T follicular helper cell (primary cell): Measurements from ENCODE around the gene MT1F.
A peak's percentile ranks its signal among the peaks of the same experiment; 100 is the strongest.
"Not testable (repeated sequence)": the region's sequence is repeated elsewhere in the genome, so short reads cannot be mapped to it uniquely, and the experiment has no call there.

Experiments
- DNase-seq: peaks from one replicate; pipeline ENCODE4 v3.0.0-alpha.2; 2020; ENCODE audit warnings: low read depth
- total RNA-seq, 2 experiments: gene quantifications; one replicate each; lab custom pipeline; 2026; lab: John Stamatoyannopoulos, UW

MT1F gene
- 0.87 to 1.7 reads per million in 2 experiments for total RNA-seq

DNA sequence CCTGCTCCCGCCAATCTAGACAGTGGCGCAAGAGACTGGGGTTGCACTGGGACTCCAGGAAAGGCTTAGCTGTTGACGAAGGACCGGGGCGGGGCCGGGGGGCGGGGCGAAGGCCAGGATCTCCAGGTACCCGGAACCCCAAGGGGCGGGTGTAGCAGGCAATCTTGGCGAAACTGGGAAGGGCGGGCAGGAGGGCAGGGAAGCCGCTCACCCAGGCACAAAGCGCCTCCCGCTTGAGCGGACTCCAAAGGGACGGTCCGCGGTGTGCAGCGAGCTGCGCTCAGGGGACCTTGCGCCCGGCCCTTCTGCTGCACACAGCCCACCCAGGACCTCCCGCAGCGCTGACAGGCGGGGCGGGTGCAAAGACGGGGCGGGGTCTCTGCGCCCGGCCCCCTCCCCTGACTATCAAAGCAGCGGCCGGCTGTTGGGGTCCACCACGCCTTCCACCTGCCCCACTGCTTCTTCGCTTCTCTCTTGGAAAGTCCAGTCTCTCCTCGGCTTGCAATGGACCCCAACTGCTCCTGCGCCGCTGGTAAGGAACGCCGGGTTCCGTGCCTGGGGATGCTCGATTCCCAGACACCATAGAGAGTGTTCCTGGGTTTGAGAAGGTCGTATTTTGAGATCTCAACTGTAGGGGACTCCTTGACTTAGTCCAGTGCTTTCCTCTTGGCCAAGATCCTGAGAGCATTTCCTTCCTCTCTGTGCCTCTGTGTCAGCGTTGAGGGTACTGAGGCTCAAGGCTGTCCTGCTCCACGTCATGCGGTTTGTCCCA is at the start of gene MT1F:
MT1F (plus strand) TSS at position 405 of the 772 bp plus-strand sequence; CDS start at position 505, 100 bp downstream.
- DNase-seq = peak; percentile 59

DNA sequence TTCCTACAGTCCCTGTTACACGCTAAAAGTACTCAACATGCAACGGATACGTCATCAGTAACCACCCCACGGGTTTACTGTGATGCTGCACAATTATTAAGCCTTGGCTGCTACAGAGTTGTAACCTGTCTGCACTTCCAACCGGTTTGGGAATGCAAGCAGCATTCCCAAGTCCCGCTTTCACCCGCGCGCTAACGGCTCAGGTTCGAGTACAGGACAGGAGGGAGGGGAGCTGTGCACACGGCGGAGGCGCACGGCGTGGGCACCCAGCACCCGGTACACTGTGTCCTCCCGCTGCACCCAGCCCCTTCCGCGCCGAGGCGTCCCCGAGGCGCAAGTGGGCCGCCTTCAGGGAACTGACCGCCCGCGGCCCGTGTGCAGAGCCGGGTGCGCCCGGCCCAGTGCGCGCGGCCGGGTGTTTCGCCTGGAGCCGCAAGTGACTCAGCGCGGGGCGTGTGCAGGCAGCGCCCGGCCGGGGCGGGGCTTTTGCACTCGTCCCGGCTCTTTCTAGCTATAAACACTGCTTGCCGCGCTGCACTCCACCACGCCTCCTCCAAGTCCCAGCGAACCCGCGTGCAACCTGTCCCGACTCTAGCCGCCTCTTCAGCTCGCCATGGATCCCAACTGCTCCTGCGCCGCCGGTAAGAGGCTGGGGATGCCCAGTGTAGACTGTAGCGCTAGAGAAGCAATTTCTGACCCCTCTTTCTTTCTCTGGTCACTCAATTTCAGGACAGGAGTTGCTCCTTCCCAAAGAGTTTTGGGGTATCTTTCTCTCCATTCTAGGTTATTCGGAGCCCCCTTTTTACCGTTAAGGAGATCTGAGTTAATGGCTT is 49.5 kb upstream of the MT1F start, which contains the start of gene MT2A:
MT2A (plus strand) TSS at position 542 of the 833 bp plus-strand sequence; CDS start at position 614, 72 bp downstream.
- peak; percentile 78 for DNase-seq

- DNase-seq = no peak
Measured at GRCh38 chr16:56608876-56609462, 48.8 kb upstream of the MT1F start.

- DNase-seq = peak; percentile 68
Measured at GRCh38 chr16:56609463-56609921, 48.3 kb upstream of the MT1F start.

DNA sequence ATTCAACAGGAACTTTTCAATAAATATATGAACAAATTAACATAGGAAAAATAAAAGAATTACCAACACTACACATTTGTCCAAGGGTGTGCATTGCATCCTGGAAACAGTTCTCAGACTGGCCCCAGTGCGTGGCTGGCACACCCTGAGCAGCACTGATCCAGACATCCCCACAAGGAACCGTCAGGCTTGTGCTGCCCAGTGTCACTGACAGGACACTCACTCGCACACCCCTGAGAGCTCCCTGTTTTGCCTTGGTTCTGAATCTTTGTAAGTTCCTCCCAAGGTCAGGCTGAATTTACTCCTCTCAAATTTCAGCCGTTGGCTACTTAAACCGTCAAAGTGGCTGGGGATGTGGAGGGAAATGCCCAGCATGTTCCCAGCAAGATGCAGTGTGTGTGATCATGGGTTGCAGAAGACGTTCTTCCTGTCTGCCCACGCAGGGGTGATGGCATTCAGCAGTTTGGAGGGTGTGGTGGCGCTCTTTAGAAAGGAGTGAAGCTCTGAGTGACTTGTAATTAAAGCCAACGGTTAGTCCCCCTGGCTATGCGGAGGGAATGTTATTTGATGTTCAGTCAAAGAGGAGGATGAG is 47.6 kb upstream of the MT1F start:
- DNase-seq = peak; percentile 52

DNA sequence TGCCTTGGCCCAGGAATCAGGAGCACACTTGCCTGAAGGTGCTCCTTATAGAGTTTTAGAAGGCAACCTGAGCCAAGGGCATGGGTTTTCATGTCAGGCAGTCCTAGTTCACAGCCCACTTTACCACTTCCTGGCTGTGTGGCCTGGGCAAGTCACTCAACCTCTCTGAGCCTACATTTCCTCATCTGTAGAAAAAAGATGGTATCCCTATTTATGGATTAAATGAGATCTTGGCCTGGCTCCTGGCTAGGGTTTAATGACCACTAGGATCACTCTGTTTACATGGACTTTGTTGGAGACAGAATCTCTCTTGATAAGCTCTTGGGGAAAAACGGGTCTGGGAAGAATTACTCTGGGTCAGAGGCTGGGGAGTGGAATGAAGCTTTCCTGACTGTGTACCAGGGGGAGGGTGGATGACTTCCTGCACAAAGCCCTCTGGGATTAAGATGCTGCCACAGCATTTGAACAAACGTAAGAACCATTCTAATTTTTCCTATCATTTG is 47.1 kb upstream of the MT1F start:
- no peak for DNase-seq

DNA sequence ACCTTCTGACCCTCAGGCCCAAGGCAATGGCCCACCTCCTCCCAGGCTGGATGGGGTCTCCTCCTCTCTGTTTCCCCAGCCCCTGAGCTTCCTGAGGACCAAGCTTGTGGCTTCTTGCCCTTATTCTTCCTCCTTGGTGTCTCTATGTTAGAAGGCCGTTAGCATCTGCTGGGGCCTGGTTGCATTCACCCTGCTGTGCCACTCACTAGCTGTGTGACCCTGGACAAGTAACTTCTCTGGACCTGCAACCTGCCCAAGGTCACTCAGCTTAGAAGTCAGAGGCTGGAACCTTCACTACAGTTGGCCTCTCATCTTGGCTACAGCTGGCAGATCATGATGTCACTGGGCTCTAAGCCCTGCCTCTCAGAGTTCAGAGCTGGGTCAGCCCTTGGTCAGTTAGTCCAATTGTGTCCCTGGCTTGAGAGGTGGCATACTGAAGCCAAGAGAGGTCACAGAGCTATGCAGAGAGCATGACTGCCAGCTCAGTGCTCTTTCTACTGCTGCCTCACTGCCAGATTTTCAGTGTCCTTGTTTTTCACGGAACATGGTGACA is 46.4 kb upstream of the MT1F start:
- no peak for DNase-seq

GRCh38 chr16:56613706-56614105 is 44.1 kb upstream of the MT1F start:
- no peak for DNase-seq

- no peak for DNase-seq
Measured at GRCh38 chr16:56614549-56614991, 43.2 kb upstream of the MT1F start.

DNA sequence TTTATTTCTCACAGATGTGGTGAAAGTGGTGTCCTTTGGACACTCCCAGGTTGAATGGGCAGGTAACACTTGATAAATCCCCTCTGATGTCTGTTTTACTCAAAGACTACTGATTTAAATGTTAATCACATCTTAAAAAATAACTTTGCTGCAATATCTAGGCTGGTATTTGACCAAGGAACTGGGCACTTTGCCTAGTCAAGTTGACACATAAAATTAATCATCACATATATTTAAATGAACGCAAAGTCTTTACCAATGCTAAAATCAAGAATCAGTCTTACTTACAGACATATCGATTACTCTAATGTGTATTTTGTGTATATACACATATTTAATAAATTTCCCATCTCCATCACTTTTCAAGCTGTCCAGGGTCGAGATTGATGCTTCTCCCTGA is 42.4 kb upstream of the MT1F start:
- no peak for DNase-seq

- DNase-seq = no peak
Measured at GRCh38 chr16:56616608-56617211, 41.0 kb upstream of the MT1F start.

DNA sequence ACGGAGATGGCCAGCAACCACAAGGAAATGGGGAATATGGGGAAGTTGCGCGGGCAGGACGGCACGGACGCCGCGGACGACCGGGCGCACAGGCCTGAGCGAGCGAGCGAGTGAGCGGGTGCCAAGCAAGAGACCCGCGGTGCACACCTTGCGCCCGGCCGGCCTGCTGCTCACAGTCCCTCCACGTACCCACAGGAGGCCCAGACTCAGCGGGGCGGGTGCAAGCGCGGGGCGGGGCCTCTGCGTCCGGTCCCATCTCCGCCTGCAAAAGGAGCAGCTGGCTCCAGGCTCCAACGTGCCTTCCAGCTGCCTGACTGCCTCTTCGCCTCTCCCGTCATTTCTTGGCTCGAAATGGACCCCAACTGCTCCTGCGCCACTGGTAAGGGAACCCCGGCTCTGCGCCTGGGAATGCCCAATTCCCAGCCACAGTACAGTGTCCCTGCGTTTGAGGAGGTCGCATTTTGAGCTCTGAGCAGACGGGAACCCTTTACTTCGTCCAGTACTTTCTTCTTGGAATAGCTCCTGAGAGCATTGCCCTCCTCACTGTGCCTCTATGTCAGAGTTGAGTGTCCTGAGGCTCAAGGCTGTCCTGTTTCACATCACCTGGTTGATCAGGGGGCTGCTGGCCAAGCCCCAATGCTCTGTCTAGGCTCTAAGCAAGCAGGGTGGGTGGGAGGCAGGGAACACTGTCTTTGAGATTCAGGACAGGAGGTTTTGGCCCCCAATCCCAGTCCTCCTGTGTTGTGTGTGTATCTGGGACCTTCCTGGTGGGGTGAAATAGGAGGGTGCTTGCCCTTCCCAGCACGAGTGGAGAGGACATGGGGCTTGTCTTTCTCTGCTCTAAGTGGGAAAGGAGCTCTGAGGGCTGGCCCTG is 40.3 kb upstream of the MT1F start:
- DNase-seq = peak; percentile 39

DNA sequence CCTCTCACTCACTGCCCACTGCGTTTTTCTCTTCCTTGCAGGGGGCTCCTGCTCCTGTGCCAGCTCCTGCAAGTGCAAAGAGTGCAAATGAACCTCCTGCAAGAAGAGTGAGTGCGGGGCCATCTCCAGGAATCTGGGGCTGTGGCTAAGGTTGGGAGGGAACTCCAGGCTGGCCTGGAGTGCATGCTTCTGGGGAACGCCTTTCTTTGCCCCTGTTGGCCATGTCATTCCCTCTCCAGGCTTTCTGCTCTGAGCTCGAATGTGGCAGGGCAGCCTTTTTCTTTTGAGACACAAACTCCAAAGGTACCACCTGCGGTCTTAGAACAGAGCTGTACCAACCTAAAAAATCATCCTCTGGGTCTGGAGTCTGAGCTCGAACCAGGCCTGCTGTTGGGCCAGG is 39.6 kb upstream of the MT1F start:
- no peak for DNase-seq

DNA sequence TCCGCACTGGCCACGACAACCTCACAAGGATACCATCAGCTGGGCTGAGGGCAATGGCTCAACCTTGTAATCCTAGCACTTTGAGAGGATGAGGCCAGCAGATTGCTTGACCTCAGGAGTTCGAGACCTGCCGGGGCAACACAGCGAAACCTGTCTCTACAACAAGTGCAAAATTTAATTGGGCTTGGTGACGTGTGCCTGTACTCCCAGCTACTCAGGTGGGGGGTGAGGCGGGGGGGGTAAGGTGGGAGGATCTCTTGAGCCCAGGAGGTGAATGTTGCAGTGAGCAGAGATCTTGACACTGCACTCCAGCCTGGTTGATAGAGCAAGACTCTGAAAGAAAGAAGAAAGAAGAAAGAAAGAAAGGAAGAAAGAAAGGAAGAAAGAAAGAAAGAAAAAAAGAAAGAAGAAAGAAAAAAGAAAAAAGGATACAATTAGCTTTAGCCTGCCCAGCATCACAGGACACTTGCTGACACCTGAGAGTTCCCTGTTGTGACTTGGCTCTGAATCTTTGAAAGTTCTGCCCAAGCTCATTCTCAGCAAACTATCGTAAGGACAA is 37.3 kb upstream of the MT1F start:
- no peak for DNase-seq

GRCh38 chr16:56621665-56622445 is 35.9 kb upstream of the MT1F start:
- DNase-seq = not testable (repeated sequence)

DNA sequence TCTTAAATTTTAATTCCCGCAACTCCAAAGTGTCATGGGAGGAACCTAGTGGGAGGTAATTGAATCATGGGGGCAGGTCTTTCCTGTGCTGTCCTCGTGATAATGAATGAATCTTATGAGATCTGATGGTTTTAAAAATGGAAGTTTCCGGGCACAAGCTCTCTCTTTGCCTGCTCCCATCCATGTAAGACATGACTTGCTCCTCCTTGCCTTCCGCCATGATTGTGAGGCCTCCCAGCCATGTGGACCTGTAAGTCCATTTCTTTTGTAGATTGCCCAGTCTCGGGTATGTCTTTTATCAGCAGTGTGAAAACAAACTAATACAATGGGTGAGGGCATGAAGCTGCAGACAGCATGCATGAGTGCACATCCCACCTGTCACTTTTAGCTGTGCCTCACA is 34.6 kb upstream of the MT1F start:
- DNase-seq = not testable (repeated sequence)

GRCh38 chr16:56623637-56624036 is 34.1 kb upstream of the MT1F start:
- DNase-seq = no peak

GRCh38 chr16:56625140-56625942 is 32.4 kb upstream of the MT1F start, which contains the start of gene MT1E:
Gene MT1E (plus strand): TSS chr16:56625781. CDS start chr16:56625852, 71 bp downstream.
- DNase-seq = no peak
